ENCODE results near the gene SLC12A7. TPM values are rescaled to one million over a fixed set of nuclear protein-coding genes. Genes with fewer than 3 reads are reported as not detected.
A peak's percentile ranks its signal among the peaks of the same experiment; 100 is the strongest.

SLC12A7 gene
- total RNA-seq, 1 experiment from 2014 or later, result 48.2 TPM

- H3K4me3 ChIP-seq (ENCODE audit: low read length), result peak overlapping the region; percentile 89
- POLR2A ChIA-PET (ENCODE audit: unreplicated experiment), result no interaction called here
- H3K36me3 ChIP-seq (ENCODE audit: low read depth, low read length), result no peaks in the 10 kb centered on the region; the same call in 1 of the 2 replicates
- H3K79me2 ChIP-seq (ENCODE audit: low read length), result peaks cover 62% of the 10 kb centered on the region
- no peaks in the 10 kb centered on the region for H3K27me3 ChIP-seq (ENCODE audit: low read length)
- peak overlapping the region; percentile 31 for H3K27ac ChIP-seq (ENCODE audit: low read length)
- TSS peak; percentile 77 for BruUV-seq (replicated peaks)
- CTCF ChIA-PET, result no interaction called here
- H3K4me1 ChIP-seq (ENCODE audit: insufficient read depth, low read length), result peaks cover 25% of the 10 kb centered on the region
- H2AFZ ChIP-seq (ENCODE audit: low read length), result no peak overlapping the region
- intact Hi-C loops (cut with micrococcal nuclease), result loop anchor here (5.0 kb wide), 1 partner anchor 198 kb away; no protein-coding TSS in a partner anchor
- no peak for TF ChIP-seq EZH2 (IDR thresholded peaks at IDR 0.05; ENCODE audit: low read length, unreplicated experiment)
- H4K20me1 ChIP-seq (ENCODE audit: low read length), result peaks cover 52% of the 10 kb centered on the region
- no peaks in the 10 kb centered on the region for H3F3A ChIP-seq (ENCODE audit: low read length, unreplicated experiment)
- DNase-seq, result peak; percentile 12
- H3K9ac ChIP-seq (ENCODE audit: low read length), result peak overlapping the region; percentile 88
- peak overlapping the region; percentile 99 for H3K4me2 ChIP-seq (ENCODE audit: low read length)
- H3K9me3 ChIP-seq (ENCODE audit: low read length), result no peaks in the 10 kb centered on the region
- H3K9me2 ChIP-seq (replicated peaks; ENCODE audit: low read length), result no peaks in the 10 kb centered on the region
- ATAC-seq, result peak; percentile 23
Observed at GRCh38 chr5:1110307-1111240, 1.3 kb downstream of the SLC12A7 start.

GRCh38 chr5:1109542-1110306 lies 2.1 kb downstream of the SLC12A7 start:
- ATAC-seq (no peak), DNase-seq (no peak)
- no peaks in the 10 kb centered on the region for H3F3A ChIP-seq (ENCODE audit: low read length, unreplicated experiment)
- peak overlapping the region; percentile 99 for H3K4me2 ChIP-seq (ENCODE audit: low read length)
- peak overlapping the region; percentile 89 for H3K4me3 ChIP-seq (ENCODE audit: low read length)
- no peak overlapping the region for H2AFZ ChIP-seq (ENCODE audit: low read length)
- CTCF ChIA-PET, result no interaction called here
- H3K79me2 ChIP-seq (ENCODE audit: low read length), result peaks cover 71% of the 10 kb centered on the region
- intact Hi-C loops (cut with micrococcal nuclease), result loop anchor here (5.0 kb wide), 1 partner anchor 197 kb away; no protein-coding TSS in a partner anchor
- no peak for TF ChIP-seq EZH2 (IDR thresholded peaks at IDR 0.05; ENCODE audit: low read length, unreplicated experiment)
- no TSS peak for BruUV-seq (replicated peaks)
- H3K9me3 ChIP-seq (ENCODE audit: low read length), result no peaks in the 10 kb centered on the region
- peaks cover 25% of the 10 kb centered on the region for H3K4me1 ChIP-seq (ENCODE audit: insufficient read depth, low read length)
- H3K9ac ChIP-seq (ENCODE audit: low read length), result peak overlapping the region; percentile 88
- H3K27me3 ChIP-seq (ENCODE audit: low read length), result no peaks in the 10 kb centered on the region
- H3K36me3 ChIP-seq (ENCODE audit: low read depth, low read length), result no peaks in the 10 kb centered on the region; the same call in 1 of the 2 replicates
- POLR2A ChIA-PET (ENCODE audit: unreplicated experiment), result no interaction called here
- H3K27ac ChIP-seq (ENCODE audit: low read length), result no peak overlapping the region
- H4K20me1 ChIP-seq (ENCODE audit: low read length), result peaks cover 55% of the 10 kb centered on the region
- no peaks in the 10 kb centered on the region for H3K9me2 ChIP-seq (replicated peaks; ENCODE audit: low read length)

GRCh38 chr5:1108865-1109174 lies 3.0 kb downstream of the SLC12A7 start:
- ATAC-seq (no peak), DNase-seq (no peak)
- intact Hi-C loops (cut with micrococcal nuclease), result no loop called here
- peaks cover 23% of the 10 kb centered on the region for H3K4me1 ChIP-seq (ENCODE audit: insufficient read depth, low read length)
- CTCF ChIA-PET, result no interaction called here
- no peak overlapping the region for H3K9ac ChIP-seq (ENCODE audit: low read length)
- peaks cover 79% of the 10 kb centered on the region for H3K79me2 ChIP-seq (ENCODE audit: low read length)
- TF ChIP-seq EZH2phosphoT487 (IDR thresholded peaks at IDR 0.05; ENCODE audit: borderline replicate concordance, low read length) (no peak), CTCF (conservative IDR thresholded peaks at IDR 0.05; ENCODE audit: low read depth, low read length) (no peak), EZH2 (IDR thresholded peaks at IDR 0.05; ENCODE audit: low read length, unreplicated experiment) (no peak)
- H3K27me3 ChIP-seq (ENCODE audit: low read length), result no peaks in the 10 kb centered on the region
- no peaks in the 10 kb centered on the region for H3K9me3 ChIP-seq (ENCODE audit: low read length)
- H3K4me2 ChIP-seq (ENCODE audit: low read length), result 0 out of 2 replicates have a peak overlapping the region, but pooled peaks have one; percentile 99
- H4K20me1 ChIP-seq (ENCODE audit: low read length), result peaks cover 64% of the 10 kb centered on the region
- H3K9me2 ChIP-seq (replicated peaks; ENCODE audit: low read length), result no peaks in the 10 kb centered on the region
- H3K36me3 ChIP-seq (ENCODE audit: low read depth, low read length), result no peaks in the 10 kb centered on the region; the same call in 1 of the 2 replicates
- H3F3A ChIP-seq (ENCODE audit: low read length, unreplicated experiment), result no peaks in the 10 kb centered on the region
- H3K27ac ChIP-seq (ENCODE audit: low read length), result no peak overlapping the region
- no peak overlapping the region; the same call in 1 of the 2 replicates for H3K4me3 ChIP-seq (ENCODE audit: low read length)
- H2AFZ ChIP-seq (ENCODE audit: low read length), result no peak overlapping the region
- POLR2A ChIA-PET (ENCODE audit: unreplicated experiment), result interaction anchor here (0.7 kb wide), 1 partner anchor 23 kb away, joined by 3 read pairs; no protein-coding TSS in a partner anchor
- no TSS peak for BruUV-seq (replicated peaks)

All from PC-3 (cell line).